H9 (cell line): ENCODE measurements around the gene PLA2G4D. TPM values are rescaled to one million over a fixed set of nuclear protein-coding genes. Genes with fewer than 3 reads are reported as not detected.

ENCODE experiments used
- DNase-seq: peaks from one replicate; pipeline ENCODE4 v3.0.0-alpha.2; 2017
- H2AFZ ChIP-seq: one replicate; pipeline ENCODE4 v1.6.1; 2013; ENCODE audit warnings: mild to moderate bottlenecking, low read length, control low read depth, moderate library complexity
- H2AK5ac ChIP-seq: 2 replicates; pipeline ENCODE4 v1.6.1; 2013; ENCODE audit warnings: low read length, control low read depth, mixed read lengths; ENCODE audit not compliant: insufficient read length
- H2BK120ac ChIP-seq: one replicate; pipeline ENCODE4 v1.6.1; 2013; ENCODE audit warnings: low read depth, mild to moderate bottlenecking, low read length, control low read depth, inconsistent platforms; ENCODE audit not compliant: poor library complexity, severe bottlenecking
- H2BK12ac ChIP-seq: 2 replicates; pipeline ENCODE4 v1.6.1; 2013; ENCODE audit warnings: low read length, control low read depth, mixed read lengths, low read depth; ENCODE audit not compliant: insufficient read length
- H2BK15ac ChIP-seq: 2 replicates; pipeline ENCODE4 v1.6.1; 2013; ENCODE audit warnings: low read depth, low read length, control low read depth
- H2BK20ac ChIP-seq: one replicate; pipeline ENCODE4 v1.6.1; 2013; ENCODE audit warnings: low read depth, mild to moderate bottlenecking, low read length, control low read depth, inconsistent platforms; ENCODE audit not compliant: poor library complexity, severe bottlenecking
- H2BK5ac ChIP-seq: 2 replicates; pipeline ENCODE4 v1.6.1; 2013; ENCODE audit warnings: low read length, control low read depth, mixed read lengths; ENCODE audit not compliant: insufficient read length
- H3K14ac ChIP-seq: 2 replicates; pipeline ENCODE4 v1.6.1; 2013; ENCODE audit warnings: low read length, control low read depth; ENCODE audit not compliant: insufficient read depth
- H3K18ac ChIP-seq: 2 replicates; pipeline ENCODE4 v1.6.1; 2013; ENCODE audit warnings: low read depth, mild to moderate bottlenecking, mixed read lengths, low read length, control low read depth; ENCODE audit not compliant: insufficient read length
- H3K23ac ChIP-seq: 2 replicates; pipeline ENCODE4 v1.6.1; 2013; ENCODE audit warnings: low read length, control low read depth, mixed read lengths, low read depth; ENCODE audit not compliant: insufficient read length
- H3K23me2 ChIP-seq: 2 replicates; pipeline ENCODE4 v1.6.1; 2013; ENCODE audit warnings: low read depth, mild to moderate bottlenecking, mixed read lengths, low read length, control low read depth; ENCODE audit not compliant: insufficient read length, poor library complexity, severe bottlenecking
- H3K27ac ChIP-seq: 2 replicates; pipeline ENCODE4 v1.5.1; 2013; ENCODE audit warnings: low read length, control low read depth, mixed read lengths, low read depth; ENCODE audit not compliant: insufficient read length
- H3K27me3 ChIP-seq: 2 replicates; pipeline ENCODE4 v1.6.1; 2013; ENCODE audit warnings: low read length, control low read depth, inconsistent platforms; ENCODE audit not compliant: insufficient read depth
- H3K4ac ChIP-seq: 2 replicates; pipeline ENCODE4 v1.6.1; 2013; ENCODE audit warnings: low read depth, mild to moderate bottlenecking, control low read depth, inconsistent platforms, low read length, moderate library complexity
- H3K4me1 ChIP-seq: 2 replicates; pipeline ENCODE4 v1.6.1; 2013; ENCODE audit warnings: low read length, control low read depth, inconsistent platforms; ENCODE audit not compliant: insufficient read depth
- H3K4me2 ChIP-seq: 2 replicates; pipeline ENCODE4 v1.6.1; 2013; ENCODE audit warnings: low read length, control low read depth, mixed read lengths; ENCODE audit not compliant: insufficient read length, insufficient read depth
- H3K56ac ChIP-seq: 2 replicates; pipeline ENCODE4 v1.6.1; 2013; ENCODE audit warnings: low read depth, mild to moderate bottlenecking, mixed read lengths, low read length, control low read depth; ENCODE audit not compliant: insufficient read length
- H3K79me1 ChIP-seq: 2 replicates; pipeline ENCODE4 v1.6.1; 2013; ENCODE audit warnings: low read depth, mild to moderate bottlenecking, moderate library complexity, low read length, control low read depth, inconsistent platforms; ENCODE audit not compliant: insufficient read depth, poor library complexity, severe bottlenecking
- H3K79me2 ChIP-seq: 2 replicates; pipeline ENCODE4 v1.6.1; 2013; ENCODE audit warnings: low read length, control low read depth, inconsistent platforms; ENCODE audit not compliant: insufficient read depth
- H3K9ac ChIP-seq: 2 replicates; pipeline ENCODE4 v1.6.1; 2013; ENCODE audit warnings: low read length, control low read depth, mixed read lengths; ENCODE audit not compliant: insufficient read length; ENCODE audit errors: extremely low read depth
- H3K9me3 ChIP-seq: one replicate; pipeline ENCODE4 v1.6.1; 2013; ENCODE audit warnings: low read depth, low read length, inconsistent platforms; ENCODE audit not compliant: control insufficient read depth
- H3T11ph ChIP-seq: one replicate; pipeline ENCODE4 v1.6.1; 2013; ENCODE audit warnings: mild to moderate bottlenecking, low read length, control low read depth, inconsistent platforms
- H4K20me1 ChIP-seq: one replicate; pipeline ENCODE4 v1.6.1; 2013; ENCODE audit not compliant: control insufficient read depth, insufficient read length, insufficient read depth
- H4K5ac ChIP-seq: 2 replicates; pipeline ENCODE4 v1.6.1; 2013; ENCODE audit warnings: low read depth, mild to moderate bottlenecking, mixed read lengths, low read length, control low read depth; ENCODE audit not compliant: insufficient read length
- H4K8ac ChIP-seq: replicated peaks from 2 replicates; pipeline ENCODE4 v1.6.1; 2013; ENCODE audit warnings: low read length, control low read depth, mixed read lengths, low read depth; ENCODE audit not compliant: insufficient read length
- H4K91ac ChIP-seq: 2 replicates; pipeline ENCODE4 v1.6.1; 2013; ENCODE audit warnings: low read depth, mild to moderate bottlenecking, moderate library complexity, mixed read lengths, low read length, control low read depth; ENCODE audit not compliant: insufficient read length
- H3K27ac Mint-ChIP-seq, 3 experiments: 2 replicates in 2 of 3; 3 replicates in 1 of 3; pipeline ENCODE4 v1.8.0; 2020 to 2021; ENCODE audit warnings: mixed read lengths in 3 of 3, mild to moderate bottlenecking in 1 of 3, moderate library complexity in 1 of 3
- H3K27me3 Mint-ChIP-seq: 2 replicates; pipeline ENCODE4 v1.8.0; 2021; ENCODE audit warnings: low read depth, mild to moderate bottlenecking, moderate library complexity, mixed read lengths
- H3K36me3 Mint-ChIP-seq, 3 experiments: 2 replicates in 2 of 3; 3 replicates in 1 of 3; pipeline ENCODE4 v1.8.0; 2020 to 2021; ENCODE audit warnings: low read depth in 3 of 3, mixed read lengths in 3 of 3; ENCODE audit not compliant: insufficient read depth in 1 of 3
- H3K4me1 Mint-ChIP-seq, 2 experiments: 2 replicates each; pipeline ENCODE4 v1.8.0; 2020; ENCODE audit warnings: mixed read lengths in 2 of 2
- H3K4me3 Mint-ChIP-seq, 2 experiments: 2 replicates in 1 of 2; 3 replicates in 1 of 2; pipeline ENCODE4 v1.8.0; 2020 to 2021; ENCODE audit warnings: mild to moderate bottlenecking in 2 of 2, mixed read lengths in 2 of 2, moderate library complexity in 1 of 2
- H3K9me3 Mint-ChIP-seq, 2 experiments: 2 replicates in 1 of 2; 3 replicates in 1 of 2; pipeline ENCODE4 v1.8.0; 2020; ENCODE audit warnings: mild to moderate bottlenecking in 2 of 2, mixed read lengths in 2 of 2, moderate library complexity in 1 of 2
- WGBS: extraction: QIAGEN DNeasy Blood & Tissue Kit; methylation state at CpG from one replicate; pipeline ENCODE4 v1.1.7; 2013; ENCODE audit warnings: missing lambda C conversion rate, low lambda C conversion rate, mixed read lengths; ENCODE audit not compliant: insufficient read length; ENCODE audit errors: extremely low coverage; 5-methylcytosine and 5-hydroxymethylcytosine counted together
- total RNA-seq: library from RNA; stranded (reverse); gene quantifications from 2 replicates; pipeline ENCODE4 v1.2.1, GENCODE V29; 2021
- TF ChIP-seq, protein P1 (sequence below): fragments of 200-600 bp; sonication (generic); conservative IDR thresholded peaks from 3 replicates; pipeline ENCODE4 v1.8.0; 2021; ENCODE audit warnings: antibody characterized with exemption, mild to moderate bottlenecking

Gene PLA2G4D
- total RNA-seq, 1 experiment from 2014 or later = 0.33 TPM

DNA sequence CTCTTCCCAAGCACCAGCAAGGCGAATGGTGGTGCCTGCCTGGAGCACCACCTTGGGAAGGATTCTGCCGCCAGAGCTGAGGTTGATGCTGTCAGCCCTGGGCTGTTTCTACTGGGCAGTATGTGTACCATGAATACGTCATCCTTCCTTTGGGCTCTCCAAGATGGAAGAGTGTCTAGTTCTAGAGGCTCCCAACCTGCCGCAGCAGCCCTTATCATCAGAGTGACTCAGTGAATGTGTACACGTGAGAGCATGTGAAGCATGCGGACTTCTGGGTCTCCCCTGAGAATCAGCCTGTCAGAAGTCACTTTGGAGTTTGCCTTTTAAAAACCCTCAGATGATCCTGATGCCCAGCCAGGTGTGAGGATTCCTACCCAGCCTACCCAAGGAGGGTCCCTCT lies 20.9 kb downstream of the PLA2G4D start:
- H3K27me3 ChIP-seq = no peaks in the 10 kb centered on the region
- no peaks in the 10 kb centered on the region for H3K23me2 ChIP-seq
- H3K9me3 ChIP-seq = no peaks in the 10 kb centered on the region
- no peak overlapping the region for H2BK12ac ChIP-seq
- no peak overlapping the region for H3K9ac ChIP-seq
- H2BK20ac ChIP-seq = no peak overlapping the region
- no CpG with 5 or more reads among the region's 6 CpGs for WGBS
- H2AK5ac ChIP-seq = no peak overlapping the region
- Mint-ChIP-seq H3K36me3 (no peaks in the 10 kb centered on the region; a peak in 1 of 7 replicates), H3K4me3 (no peak overlapping the region), H3K27ac (no peak overlapping the region), H3K4me1 (peaks cover 8 to 10% of the 10 kb centered on the region in 2 experiments; a peak in 3 of 4 replicates), H3K27me3 (no peaks in the 10 kb centered on the region), H3K9me3 (no peaks in the 10 kb centered on the region)
- no peak overlapping the region for H4K8ac ChIP-seq
- H3K56ac ChIP-seq = no peak overlapping the region
- no peak overlapping the region for H2BK15ac ChIP-seq
- no peaks in the 10 kb centered on the region for H3K79me1 ChIP-seq
- no peak overlapping the region for H3K23ac ChIP-seq
- no peak overlapping the region for H3K4ac ChIP-seq
- no peak overlapping the region for H3K14ac ChIP-seq
- H2BK5ac ChIP-seq = no peak overlapping the region
- H4K91ac ChIP-seq = no peak overlapping the region
- H3K27ac ChIP-seq = no peak overlapping the region
- H3T11ph ChIP-seq = no peak overlapping the region
- H2BK120ac ChIP-seq = no peak overlapping the region
- H3K18ac ChIP-seq = no peak overlapping the region
- TF ChIP-seq, protein P1, sequence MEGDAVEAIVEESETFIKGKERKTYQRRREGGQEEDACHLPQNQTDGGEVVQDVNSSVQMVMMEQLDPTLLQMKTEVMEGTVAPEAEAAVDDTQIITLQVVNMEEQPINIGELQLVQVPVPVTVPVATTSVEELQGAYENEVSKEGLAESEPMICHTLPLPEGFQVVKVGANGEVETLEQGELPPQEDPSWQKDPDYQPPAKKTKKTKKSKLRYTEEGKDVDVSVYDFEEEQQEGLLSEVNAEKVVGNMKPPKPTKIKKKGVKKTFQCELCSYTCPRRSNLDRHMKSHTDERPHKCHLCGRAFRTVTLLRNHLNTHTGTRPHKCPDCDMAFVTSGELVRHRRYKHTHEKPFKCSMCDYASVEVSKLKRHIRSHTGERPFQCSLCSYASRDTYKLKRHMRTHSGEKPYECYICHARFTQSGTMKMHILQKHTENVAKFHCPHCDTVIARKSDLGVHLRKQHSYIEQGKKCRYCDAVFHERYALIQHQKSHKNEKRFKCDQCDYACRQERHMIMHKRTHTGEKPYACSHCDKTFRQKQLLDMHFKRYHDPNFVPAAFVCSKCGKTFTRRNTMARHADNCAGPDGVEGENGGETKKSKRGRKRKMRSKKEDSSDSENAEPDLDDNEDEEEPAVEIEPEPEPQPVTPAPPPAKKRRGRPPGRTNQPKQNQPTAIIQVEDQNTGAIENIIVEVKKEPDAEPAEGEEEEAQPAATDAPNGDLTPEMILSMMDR = no peak
- H3K4me2 ChIP-seq = no peak overlapping the region
- H3K79me2 ChIP-seq = no peaks in the 10 kb centered on the region
- no peak overlapping the region for H2AFZ ChIP-seq
- no peak for DNase-seq
- H4K5ac ChIP-seq = no peak overlapping the region
- H4K20me1 ChIP-seq = no peaks in the 10 kb centered on the region
- H3K4me1 ChIP-seq = no peaks in the 10 kb centered on the region
